Fibroblast of mammary gland (primary cell): ENCODE measurements around the gene RELL2.

ENCODE experiments used
- DNase-seq: peaks from one replicate; pipeline ENCODE4 v3.0.0-alpha.2; 2010; ENCODE audit warnings: low read depth
- H3K4me3 ChIP-seq: 2 replicates; pipeline ENCODE4 v1.5.1; 2011; ENCODE audit warnings: low read depth, mild to moderate bottlenecking, low read length, moderate library complexity; ENCODE audit not compliant: control insufficient read depth
- TF ChIP-seq, protein P1 (sequence below): conservative IDR thresholded peaks from 2 replicates; pipeline ENCODE4 v1.5.1; 2011; ENCODE audit warnings: low read depth, low read length, inconsistent platforms; ENCODE audit not compliant: control insufficient read depth, insufficient read depth

RELL2 gene

DNA sequence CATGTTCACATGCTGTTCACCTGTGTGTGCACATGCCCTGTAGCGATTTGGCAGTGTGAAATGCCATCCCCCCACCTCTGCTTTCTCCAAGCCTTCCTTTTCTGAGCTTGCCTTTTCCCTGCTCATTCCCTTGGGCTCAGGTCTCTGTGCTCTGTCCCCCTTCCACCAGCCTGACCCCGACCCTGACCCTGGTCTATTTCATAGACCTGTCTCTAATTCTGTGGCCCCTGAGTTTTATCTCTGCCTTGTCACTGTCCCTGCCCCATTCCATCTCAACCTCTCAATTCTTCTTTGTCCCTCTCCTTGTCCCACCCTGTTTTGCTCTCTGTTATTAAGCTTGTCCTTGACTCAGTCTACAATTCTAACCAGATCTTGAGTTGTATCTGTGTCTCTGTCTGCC lies 44.5 kb downstream of the RELL2 start:
- no peak for DNase-seq
- H3K4me3 ChIP-seq: peak overlapping the region; percentile 36
- TF ChIP-seq, protein P1, sequence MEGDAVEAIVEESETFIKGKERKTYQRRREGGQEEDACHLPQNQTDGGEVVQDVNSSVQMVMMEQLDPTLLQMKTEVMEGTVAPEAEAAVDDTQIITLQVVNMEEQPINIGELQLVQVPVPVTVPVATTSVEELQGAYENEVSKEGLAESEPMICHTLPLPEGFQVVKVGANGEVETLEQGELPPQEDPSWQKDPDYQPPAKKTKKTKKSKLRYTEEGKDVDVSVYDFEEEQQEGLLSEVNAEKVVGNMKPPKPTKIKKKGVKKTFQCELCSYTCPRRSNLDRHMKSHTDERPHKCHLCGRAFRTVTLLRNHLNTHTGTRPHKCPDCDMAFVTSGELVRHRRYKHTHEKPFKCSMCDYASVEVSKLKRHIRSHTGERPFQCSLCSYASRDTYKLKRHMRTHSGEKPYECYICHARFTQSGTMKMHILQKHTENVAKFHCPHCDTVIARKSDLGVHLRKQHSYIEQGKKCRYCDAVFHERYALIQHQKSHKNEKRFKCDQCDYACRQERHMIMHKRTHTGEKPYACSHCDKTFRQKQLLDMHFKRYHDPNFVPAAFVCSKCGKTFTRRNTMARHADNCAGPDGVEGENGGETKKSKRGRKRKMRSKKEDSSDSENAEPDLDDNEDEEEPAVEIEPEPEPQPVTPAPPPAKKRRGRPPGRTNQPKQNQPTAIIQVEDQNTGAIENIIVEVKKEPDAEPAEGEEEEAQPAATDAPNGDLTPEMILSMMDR: no peak

DNA sequence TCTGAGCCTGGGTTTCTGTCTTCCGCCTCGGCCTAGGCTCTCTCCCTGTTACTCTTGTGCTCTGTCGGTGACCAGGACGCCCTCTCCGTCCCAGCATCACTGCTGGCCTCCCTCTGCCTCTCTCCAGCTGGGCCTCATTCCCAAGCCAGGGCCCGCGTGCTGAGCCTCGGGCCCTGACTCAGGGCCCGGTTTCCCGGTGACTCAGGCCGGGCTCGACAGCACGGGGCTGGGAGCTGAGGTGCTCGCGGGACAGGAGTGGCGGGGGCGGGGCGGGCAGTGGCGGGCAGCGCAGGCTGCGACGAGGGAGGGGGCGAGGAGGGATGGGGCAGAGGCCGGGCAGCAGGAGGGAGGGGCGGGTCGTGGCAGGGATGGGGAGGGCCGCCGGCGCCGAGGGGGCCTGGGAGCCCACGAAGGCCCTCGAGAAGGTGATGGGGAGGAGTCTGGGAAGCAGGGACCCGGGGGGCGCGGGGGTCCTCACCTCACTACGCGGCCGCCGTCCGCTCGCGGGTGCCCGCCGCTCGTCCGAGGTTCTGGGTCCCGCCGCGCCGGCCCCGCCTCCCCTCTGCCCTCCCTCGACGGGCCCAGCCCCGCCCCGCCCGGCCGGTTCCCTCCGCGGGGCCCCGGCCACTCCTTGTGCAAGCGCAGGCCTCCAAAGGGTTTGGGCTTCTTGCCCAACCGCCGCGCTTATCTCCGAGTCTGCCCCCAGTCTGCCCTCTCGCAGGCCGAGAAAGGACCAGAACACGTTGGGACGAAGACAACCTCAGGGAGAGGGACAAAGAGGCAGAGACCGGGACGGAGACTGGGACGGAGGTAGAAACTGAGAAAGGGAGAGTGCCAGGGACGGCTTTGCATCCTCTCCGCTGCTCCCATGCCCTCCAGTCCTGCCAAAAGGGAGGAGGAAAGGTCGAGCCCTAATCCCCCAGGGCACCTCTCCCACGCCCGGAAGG lies 45.2 kb downstream of the RELL2 start, which contains the start of gene ARAP3:
Gene ARAP3 (minus strand): TSS at position 536 of the 947 bp plus-strand sequence. CDS start 1,744 bp downstream, outside the sequence.
- TF ChIP-seq, protein P1: no peak
- DNase-seq: peak; percentile 85

DNA sequence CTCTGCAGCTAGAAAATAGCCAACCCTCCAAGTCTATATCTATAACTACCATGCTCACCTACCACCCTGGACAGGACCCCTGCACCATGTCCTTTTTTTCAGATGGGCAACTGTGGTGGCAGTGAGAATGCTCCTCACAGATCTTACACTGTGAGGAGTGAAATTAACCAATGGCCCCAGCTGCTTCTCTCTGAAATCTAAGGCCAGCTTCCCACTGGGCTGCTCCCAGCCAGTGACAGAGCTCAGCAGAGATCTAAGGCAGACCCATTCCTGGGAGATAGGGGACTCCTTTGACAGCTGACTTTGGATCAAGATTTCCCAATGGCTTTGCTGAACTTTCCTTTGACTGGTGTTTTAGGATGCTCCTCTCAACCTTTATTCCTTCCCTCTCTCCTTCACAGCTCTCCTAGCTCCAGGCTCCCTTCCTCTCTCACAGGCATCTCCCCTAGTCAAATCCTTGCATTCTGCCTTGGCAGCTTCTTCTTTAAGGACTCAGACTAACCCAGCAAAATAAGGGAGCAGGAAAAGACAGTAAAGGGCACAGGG lies 46.9 kb downstream of the RELL2 start:
- no peak overlapping the region for H3K4me3 ChIP-seq
- TF ChIP-seq, protein P1: no peak
- no peak for DNase-seq

More for the DNA sequence above, 45.2 kb downstream of the RELL2 start, which contains the start of gene ARAP3:
- H3K4me3 ChIP-seq: peak within 1 kb of the TSS; percentile 36

DNA sequence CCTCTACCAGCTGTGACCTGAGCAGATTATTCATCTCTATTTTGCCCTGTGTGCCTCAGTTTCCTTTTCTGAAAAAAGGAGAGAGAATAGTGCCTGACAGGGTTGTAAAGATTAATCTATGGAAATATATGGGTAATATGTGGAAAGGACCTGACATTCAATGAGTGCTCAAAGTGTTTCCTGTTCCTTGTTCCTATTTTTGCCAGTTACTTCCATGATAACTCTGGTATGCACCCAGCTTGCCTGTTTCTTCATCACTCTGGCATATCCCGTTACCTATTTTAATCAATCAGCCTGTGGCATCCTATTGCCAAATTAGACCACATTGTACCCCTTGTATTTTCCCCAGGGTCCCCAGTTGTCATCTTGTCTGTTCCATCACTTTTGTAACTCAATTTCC lies 48.8 kb downstream of the RELL2 start:
- no peak for DNase-seq
- H3K4me3 ChIP-seq: no peak overlapping the region
- TF ChIP-seq, protein P1: no peak

DNA sequence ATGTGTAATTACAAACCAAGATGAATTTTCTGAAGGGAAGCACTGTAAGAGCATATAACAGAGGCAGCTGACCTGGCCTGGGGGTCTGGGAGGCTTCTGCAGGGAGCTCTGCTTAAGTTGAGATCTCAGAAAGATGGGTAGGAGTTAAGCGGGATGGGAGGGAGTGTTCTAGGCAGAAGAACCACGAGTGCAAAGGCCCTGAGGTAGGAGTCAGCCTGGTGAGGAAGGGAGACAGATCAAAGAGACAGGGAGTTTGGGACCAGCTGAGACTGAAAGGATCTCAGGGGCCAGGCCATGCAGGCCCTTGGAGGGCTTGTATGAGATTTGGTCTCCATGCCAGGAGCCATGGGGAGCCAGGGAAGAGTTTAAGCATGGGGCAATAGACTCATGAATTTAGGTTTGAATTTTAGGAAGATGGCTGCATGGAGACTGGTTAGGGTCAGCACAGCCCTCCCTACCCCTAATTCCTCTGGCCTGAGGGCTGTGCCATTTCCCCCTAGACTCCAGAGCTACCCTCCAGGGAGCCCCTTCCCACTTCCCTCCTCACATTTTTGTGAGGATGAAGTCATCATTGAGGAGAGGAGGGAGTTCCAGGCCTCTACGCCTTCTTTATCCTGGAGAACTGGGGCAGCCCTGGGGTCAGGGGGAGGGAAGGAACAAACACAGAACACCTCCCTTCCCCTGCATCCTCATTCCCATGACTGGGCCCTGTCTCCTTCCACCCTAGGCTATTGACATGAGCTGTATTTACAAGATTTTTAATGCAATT lies 50.0 kb downstream of the RELL2 start:
- H3K4me3 ChIP-seq: no peak overlapping the region
- no peak for DNase-seq
- TF ChIP-seq, protein P1: no peak
